GM18507 (cell line): ENCODE data around the gene TRIM38.
"Not testable (repeated sequence)": the region's sequence is repeated elsewhere in the genome, so short reads cannot be mapped to it uniquely, and the experiment has no call there.

Source experiments
- DNase-seq: peaks from one replicate; pipeline ENCODE4 v3.0.0; 2011; ENCODE audit warnings: low read depth; ENCODE audit not compliant: insufficient read length; ENCODE audit errors: extremely low spot score
- FAIRE-seq: peaks from 2 replicates; lab custom pipeline; 2011; peaks lifted over from hg19 to GRCh38; lab: Jason Lieb, UNC

The TRIM38 gene

DNA sequence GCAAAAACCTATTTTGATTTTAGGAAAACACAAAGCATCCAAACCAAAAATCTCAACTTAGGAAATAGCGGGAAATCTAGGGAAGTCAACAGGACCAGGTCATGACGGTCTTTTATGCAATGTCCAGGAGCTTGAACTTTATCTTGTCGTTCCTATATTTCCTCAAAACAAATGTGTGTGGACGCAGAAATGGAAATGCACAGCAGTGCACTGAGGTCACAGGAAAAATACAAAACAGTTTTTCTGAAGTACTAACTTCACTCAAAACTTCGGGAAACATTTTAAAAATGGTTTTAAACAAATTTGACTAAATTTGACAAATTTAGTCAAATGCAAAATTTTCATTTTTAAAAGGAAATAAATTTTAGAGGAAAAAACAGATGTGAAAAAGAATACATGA, 26.6 kb upstream of the TRIM38 start:
- FAIRE-seq (no peak), DNase-seq (no peak)

DNA sequence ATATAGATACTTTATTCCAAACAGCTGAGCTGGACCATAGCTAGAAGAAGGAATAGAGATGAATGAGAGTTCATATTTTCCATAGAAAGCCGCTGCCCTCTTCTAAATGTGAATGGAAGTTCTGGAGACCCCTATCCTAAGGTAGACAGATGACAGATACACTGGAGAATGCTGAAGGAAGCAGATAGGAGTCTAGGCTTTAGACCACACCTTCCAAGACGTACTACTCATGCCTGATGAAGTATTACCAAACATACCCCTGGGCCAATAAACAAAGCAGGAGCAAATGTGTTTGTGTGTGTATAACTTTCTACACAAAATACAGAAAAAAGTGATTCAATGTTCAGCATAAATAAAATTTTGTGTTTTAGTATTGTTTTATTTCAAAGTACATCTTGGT, 23.0 kb upstream of the TRIM38 start:
- no peak for DNase-seq
- FAIRE-seq, result no peak

DNA sequence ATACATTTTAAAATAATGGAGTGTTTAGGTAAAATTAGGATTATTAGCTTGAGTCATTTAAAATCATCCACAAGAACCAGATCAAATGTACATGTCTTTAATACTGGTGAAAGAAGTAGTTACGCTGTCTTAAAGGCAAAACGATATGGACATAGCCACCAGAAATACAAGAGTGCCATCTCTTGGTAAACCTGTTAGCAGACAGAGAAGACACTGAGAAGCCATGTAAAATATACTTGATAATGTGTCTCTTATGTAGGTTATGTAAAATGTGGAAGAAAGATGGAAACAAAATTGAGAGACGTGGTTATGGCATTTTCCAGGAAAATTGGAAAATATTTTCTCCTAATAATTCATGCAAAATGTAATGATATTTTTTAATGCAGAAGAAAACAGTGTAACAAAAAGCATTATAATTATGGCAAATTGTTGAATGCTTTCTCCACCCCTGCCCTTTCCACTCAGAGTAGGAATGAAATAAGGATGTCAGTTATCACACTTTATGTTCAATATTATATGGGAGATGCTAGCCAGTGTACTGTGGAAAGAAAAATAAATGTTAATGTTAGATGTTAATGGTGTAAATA, 19.9 kb upstream of the TRIM38 start:
- peak; percentile 70 for FAIRE-seq

DNA sequence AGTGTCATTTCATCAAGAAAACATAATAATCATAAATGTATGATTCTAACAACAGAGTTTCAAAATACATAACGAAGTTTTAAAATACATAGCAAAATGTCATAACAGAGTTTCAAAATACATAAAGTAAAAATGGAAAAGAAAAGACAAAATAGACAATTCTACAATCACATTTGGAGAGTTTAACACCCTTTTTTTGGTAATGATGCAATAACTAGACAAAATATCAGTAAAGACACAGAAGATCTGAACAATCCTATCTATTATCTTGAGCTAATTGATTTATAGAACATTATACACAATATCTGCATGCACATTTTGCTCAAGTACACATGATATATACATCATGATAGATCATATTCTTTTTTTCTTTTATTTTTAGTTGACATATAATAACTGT, 18.7 kb upstream of the TRIM38 start:
- FAIRE-seq, result no peak
- no peak for DNase-seq

More for the DNA sequence above, 19.9 kb upstream of the TRIM38 start:
- peak; percentile 15 for DNase-seq

DNA sequence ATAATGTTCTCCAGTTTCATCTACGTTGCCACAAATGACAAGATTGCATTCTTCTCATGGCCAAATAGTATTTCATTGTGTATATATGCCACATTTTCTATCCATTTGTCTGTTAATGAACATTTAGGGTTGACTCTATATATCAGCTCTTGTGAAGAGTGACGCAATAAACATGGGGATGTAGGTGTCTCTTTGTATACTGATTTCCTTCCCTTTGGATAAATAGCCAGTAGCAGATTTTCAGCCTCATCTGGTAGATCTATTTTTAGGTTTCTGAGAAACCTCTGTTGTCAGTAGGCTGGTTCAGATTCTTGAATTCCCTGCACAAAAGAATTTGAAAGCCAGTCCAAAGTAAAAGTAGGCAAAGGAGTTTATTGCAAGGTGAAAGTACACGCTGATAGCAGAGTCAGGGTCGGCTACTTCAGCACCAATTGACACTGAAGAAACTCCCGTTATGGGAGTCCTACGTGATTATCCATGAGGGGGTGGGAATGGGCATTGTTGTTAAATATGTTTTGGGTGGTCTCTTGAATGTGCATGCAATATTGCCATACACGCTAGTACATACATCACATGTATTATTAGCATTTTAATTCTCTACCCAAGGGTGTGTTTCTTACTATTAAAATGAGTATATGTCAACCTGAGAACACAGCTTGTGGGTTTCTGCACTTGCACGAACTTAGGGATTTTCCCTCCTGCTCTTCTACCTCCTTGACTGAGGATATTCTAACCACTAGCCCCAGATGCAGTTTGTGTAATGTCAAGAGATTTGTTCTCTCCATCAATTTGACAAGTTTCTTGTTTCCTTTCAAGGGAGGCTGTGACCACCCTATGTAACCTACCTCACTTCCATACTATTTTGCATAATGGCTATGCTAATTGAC, 17.7 kb upstream of the TRIM38 start:
- FAIRE-seq (peak; percentile 89), DNase-seq (peak; percentile 2)

DNA sequence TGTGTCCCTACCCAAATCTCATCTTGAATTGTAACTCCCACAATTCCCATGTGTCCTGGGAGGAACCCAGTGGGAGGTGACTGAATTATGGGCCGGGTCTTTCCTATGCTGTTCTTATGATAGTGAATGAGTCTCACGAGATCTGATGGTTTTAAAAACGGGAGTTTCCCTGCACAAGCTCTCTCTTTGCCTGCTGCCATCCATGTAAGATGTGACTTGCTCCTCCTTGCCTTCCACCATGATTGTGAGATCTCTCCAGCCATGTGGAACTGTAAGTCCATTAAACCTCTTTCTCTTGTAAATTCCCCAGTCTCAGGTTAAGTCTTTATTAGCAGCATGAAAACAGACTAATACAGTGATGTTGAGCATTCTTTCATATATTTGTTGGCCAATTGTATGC, 16.9 kb upstream of the TRIM38 start:
- not testable (repeated sequence) for FAIRE-seq, DNase-seq

DNA sequence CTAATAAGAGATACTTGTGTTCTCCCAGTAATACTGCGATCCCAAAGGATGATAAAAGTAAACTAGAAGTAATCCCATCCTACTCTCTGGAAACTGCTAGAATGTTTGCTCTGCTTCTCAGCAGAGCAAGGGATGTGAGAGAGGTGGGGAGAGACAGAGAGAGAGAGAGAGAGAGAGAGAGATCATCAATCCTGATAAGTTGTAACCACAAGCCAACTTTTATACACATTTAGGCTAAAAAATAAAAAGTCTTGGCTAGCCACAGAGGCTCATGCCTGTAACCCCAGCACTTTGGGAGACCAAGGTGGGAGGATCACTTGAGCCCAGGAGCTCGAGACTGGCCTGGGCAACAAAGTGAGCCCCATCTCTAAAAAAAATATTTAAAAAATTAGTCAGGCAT, 16.0 kb upstream of the TRIM38 start:
- FAIRE-seq, result no peak
- no peak for DNase-seq

DNA sequence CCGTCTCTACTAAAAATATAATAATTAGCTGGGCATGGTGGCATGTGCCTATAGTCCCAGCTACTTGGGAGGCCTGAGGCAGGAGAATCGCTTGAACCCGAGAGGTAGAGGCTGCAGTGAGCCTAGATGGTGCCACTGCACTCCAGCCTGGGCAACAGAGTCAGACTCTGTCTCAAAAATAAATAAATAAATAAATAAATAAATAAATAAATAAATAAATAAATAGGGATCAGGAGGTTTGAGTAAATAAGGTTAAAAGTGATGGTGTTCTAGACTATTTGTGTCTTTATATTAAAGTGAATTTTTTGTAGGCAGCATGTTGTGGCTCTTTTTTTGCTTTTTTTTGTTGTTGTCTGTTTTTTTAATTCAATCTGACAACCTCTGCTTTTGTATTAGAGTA, 15.1 kb upstream of the TRIM38 start:
- DNase-seq, FAIRE-seq: not testable (repeated sequence)

DNA sequence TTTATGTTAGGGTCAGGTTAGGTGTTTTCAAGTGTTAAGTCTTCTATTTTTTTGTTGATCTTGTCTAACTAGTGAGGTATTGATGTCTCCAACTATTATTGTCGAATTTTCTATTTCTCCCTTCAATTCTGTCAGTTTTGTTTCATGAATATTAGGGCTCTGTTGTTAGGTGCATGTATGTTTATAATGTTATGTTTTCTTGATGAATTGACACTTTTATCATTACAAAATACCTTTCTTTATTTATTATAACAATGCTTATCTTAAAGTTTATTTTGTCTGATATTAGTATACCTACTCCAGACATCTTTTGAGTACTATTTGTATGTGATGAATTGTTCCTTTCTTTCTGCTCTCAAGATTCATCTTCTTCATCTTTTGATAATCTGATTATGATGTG, 12.9 kb upstream of the TRIM38 start:
- FAIRE-seq, result no peak
- no peak for DNase-seq

DNA sequence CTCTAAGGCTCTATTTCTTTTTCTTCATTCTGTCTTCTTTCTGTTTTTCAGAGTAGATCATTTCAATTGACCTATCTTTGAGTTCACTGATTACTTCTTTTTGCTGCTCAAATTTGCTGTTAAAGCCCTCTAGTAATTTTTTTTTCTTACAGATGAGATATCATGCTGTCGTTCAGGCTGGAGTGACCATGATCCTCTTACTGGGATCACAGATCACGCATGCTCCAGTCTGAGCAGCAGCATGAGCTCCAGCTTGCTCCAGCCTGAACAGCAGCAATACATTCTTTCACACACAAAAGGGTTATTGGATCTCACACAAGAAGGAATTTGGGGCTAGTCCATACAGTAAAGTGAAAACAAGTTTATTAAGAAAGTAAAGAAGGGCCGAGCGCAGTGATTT, 12.3 kb upstream of the TRIM38 start:
- DNase-seq (no peak), FAIRE-seq (no peak)

DNA sequence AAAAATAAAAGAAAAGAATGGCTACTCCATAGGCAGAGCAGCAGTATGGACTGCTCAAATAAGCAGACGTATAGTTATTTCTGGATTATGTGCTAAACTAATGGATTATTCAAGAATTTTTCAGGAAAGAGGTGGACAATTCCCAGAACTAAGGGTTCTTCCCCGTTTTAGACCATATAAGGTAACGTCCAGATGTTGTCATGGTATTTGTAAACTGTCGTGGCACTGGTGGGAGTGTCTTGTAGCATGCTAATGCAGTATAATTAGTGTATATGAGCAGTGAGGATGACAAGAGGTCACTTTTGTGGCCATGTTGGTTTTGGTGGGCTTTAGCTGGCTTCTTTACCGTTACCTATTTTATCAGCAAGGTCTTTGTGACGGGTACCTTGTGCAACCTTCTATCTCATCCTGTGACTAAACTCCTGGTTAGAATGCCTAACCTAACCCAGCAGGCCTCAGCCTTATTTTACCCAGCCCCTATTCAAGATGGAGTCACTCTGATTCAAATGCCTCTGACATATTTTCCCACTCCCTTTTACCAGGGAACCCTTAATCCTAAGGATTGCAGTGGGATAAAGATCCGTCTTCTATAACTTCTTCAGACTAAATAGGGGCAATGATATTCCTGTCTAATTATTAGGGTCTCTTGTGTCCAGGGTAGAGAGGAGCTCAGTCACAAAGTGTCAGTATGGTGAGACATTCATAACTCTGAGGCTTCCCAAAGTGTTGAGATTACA, 11.1 kb upstream of the TRIM38 start:
- DNase-seq (no peak), FAIRE-seq (no peak)

DNA sequence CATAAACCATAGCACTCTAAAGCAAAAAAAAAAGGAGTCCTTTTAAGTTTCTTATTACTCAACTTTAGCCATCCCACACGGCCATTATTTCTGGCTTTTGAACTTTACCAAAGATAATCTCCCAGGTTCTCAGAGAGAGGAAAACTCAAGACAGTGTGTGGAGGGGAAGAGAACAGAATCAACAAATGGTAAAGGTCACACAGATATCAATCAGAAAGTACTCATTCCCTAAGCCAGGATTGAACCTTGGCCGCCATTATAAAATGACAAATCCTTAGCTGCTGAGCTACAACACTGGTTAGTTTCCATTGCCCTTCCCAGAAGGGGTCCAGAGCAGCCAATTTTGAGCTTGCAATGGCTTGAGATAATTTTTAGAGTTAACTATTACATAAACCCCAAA, 10.1 kb upstream of the TRIM38 start:
- FAIRE-seq, result no peak

DNA sequence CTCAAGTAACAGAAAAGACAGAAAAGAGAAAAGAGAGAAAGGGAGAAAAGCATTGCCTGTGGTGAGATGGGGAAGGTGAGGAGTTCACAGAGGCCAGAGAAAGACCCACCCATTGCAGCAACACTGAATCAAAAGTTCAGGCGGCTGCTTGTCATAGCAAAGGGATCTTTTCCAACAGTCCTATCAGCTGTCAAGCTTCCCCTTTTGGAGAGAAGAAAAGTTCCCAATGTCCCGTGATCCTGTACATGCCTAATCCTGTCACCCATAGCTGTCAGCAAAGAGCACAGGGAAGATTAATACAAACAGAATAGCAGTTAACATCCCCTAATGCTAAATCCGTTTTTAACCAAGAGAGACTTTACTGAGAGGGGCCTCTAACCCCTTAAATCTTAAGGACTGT, 8.9 kb upstream of the TRIM38 start:
- DNase-seq, result no peak
- FAIRE-seq, result no peak

More for the DNA sequence above, 10.1 kb upstream of the TRIM38 start:
- DNase-seq, result no peak

DNA sequence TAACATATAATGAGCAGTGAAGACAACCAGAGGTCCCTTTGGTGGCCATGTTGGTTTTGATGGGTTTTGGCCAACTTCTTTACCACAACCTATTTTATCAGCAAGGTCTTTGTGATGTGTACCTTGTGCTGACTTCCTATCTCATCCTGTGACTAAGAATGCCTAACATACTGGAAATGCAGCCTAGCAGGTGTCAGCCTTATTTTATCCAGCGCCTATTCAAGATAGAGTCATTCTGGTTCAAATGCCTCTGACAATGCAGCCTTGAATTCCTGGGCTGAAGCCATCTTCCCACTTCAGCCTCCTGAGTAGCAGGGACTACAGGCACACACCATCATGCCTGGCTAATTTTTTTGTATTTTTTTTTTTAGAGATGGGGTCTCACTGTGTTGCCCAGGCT, 7.8 kb upstream of the TRIM38 start:
- FAIRE-seq (no peak), DNase-seq (no peak)

DNA sequence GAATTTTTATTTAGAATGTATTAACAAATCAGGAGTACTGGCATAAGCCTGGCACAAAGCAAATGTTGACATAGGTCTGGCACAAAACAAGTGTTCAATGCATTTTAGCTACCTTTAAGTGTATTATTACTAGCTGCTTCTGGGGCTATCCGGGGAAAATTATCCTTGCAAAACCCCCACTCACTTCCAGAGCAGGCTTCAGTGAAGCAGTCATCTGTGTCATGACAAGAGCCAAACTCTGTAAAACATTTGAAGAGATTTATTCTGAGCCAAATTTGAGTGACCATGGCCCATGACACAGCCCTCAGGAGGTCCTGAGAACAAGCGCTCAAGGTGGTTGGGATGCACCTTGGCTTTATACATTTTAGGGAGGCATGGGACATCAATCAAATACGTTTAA, 6.4 kb upstream of the TRIM38 start:
- FAIRE-seq, result no peak
- no peak for DNase-seq

DNA sequence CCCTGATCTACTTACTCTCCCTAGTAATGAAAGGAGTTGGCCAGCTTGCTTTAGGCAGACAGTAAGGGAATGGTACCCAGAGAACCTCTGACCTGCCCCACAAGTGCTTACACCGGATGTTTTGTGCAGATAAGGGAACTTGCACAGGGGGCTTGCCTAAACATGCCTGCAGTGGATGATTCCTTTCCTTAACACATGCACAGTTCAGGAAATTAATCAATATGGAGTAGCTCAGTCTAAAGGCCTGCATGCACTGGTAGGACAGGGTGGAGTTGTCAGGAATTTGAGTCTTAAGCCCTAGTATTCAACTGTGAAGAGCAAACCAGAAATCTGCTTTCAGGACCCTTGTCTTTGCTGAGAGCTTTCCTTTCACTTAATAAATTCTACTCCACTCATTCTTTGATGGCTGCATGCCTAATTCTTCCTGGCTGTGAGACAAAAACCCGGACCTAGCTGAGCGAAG, 3.9 kb upstream of the TRIM38 start:
- DNase-seq (no peak), FAIRE-seq (no peak)

DNA sequence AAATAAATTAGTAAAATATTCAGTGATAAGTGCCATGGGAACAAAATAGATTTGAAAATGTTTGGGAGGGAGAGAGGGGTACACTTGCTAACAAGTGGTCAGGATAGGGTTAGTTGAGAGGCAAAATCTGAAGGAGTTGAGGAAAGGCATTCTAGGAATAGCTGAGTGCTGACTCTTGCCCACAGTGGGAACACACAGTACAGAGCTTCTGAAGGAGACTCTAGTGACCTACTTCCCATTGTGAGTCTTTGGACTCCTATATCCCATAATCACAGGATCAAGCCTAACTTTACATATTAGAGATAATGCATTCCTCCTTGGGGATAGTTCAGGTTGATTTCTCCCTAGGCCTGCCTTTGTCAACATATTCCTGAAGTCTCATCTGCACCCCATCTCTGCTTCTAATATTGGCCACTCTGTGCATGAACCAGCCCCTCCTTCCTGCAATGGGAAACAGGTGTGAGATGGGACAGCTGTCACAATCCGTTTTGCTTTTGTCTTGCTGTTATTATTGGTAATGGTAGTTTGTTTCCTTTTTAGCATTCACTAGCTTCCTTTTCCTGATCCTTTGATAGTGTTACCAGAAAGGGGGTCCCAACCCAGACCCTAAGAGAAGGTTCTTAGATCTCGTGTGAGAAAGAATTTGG, 2.6 kb upstream of the TRIM38 start:
- no peak for FAIRE-seq
- DNase-seq, result no peak

DNA sequence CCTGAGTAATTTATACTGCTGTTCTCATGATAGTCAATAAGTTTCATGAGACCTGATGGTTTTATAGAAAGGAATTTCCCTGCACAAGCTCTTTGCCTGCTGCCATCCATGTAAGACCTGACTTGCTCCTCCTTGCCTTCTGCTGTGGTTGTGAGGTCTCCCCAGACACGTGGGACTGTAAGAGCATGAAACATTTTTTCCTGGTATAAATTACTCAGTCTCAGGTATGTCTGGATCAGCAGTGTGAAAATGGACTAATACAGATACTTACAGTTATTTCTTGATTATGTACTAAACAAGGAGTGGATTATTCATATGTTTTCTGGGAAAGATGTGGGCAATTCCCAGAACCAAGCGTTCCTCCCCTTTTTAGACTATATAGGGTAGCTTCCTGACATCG, 1.9 kb upstream of the TRIM38 start:
- DNase-seq (no peak), FAIRE-seq (no peak)

DNA sequence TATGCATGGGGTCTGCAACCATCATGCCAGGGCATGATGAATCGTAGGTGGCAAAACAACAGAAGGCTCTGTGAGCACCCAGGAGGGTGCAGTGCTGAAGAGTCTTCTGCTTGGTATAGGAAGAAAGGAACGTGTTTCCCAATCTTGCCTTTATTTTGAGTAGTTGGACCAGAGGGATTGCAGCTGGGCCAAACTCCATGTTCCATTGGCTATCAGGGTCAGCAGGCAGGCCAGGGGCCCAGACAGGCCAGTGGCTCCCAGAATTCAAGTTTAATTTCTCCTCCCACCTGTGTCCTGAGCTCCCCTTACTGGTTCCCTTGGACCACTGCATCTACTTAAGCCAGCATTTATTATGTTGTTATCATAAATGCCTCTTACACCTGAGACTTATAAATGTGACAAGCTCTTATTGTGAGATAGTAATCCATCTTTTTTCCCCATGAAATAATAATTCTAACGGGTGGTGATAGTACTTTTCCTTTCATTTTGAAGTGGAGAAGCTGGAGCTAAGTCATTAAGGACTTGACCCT, 918 bp upstream of the TRIM38 start:
- no peak for FAIRE-seq
- peak; percentile 1 for DNase-seq
